HepG2 (cell line): ENCODE measurements around the gene PSMD2. TPM values are rescaled to one million over a fixed set of nuclear protein-coding genes. Genes with fewer than 3 reads are reported as not detected.

Source experiments
- AFF4 ChIP-seq: sonication (generic); formaldehyde crosslinking; IDR thresholded peaks from 2 replicates; pipeline ENCODE4 v1.4.0; 2020; ENCODE audit warnings: missing genetic modification reagents
- ESRRA ChIP-seq: sonication (generic); formaldehyde crosslinking; IDR thresholded peaks from 2 replicates; pipeline ENCODE4 v1.5.1; 2020; ENCODE audit warnings: mild to moderate bottlenecking, low read depth, missing genetic modification reagents
- FOXC1 ChIP-seq: sonication (generic); formaldehyde crosslinking; IDR thresholded peaks from 2 replicates; pipeline ENCODE4 v1.8.0; 2022; ENCODE audit warnings: mild to moderate bottlenecking, missing genetic modification reagents, borderline replicate concordance
- GABPB1 ChIP-seq: IDR thresholded peaks from 2 replicates; pipeline ENCODE4 v1.6.1; 2016; ENCODE audit warnings: mild to moderate bottlenecking, missing genetic modification reagents, moderate library complexity, missing compliant biosample characterization
- GATAD1 ChIP-seq: IDR thresholded peaks from 2 replicates; pipeline ENCODE4 v1.6.1; 2016; ENCODE audit warnings: missing genetic modification reagents, missing compliant biosample characterization
- JDP2 ChIP-seq: sonication (generic); formaldehyde crosslinking; IDR thresholded peaks from 2 replicates; pipeline ENCODE4 v1.8.1; 2022; ENCODE audit warnings: missing genetic modification reagents, borderline replicate concordance
- LBX2 ChIP-seq: sonication (generic); formaldehyde crosslinking; IDR thresholded peaks from 2 replicates; pipeline ENCODE4 v1.5.0; 2020; ENCODE audit warnings: missing genetic modification reagents, mild to moderate bottlenecking, borderline replicate concordance
- PBX2 ChIP-seq: IDR thresholded peaks from 2 replicates; pipeline ENCODE4 v1.6.1; 2016; ENCODE audit warnings: control low read depth
- PHF5A ChIP-seq: IDR thresholded peaks from one replicate; pipeline ENCODE4 v1.6.1; 2018; ENCODE audit warnings: low read depth, missing genetic modification reagents; ENCODE audit not compliant: unreplicated experiment
- SSRP1 ChIP-seq: IDR thresholded peaks from 2 replicates; pipeline ENCODE4 v1.6.1; 2016; ENCODE audit warnings: control low read depth
- TOPORS ChIP-seq: sonication (generic); formaldehyde crosslinking; IDR thresholded peaks from 2 replicates; pipeline ENCODE4 v1.8.0; 2023; ENCODE audit warnings: mild to moderate bottlenecking, missing genetic modification reagents
- UBTF ChIP-seq: sonication (generic); formaldehyde crosslinking; IDR thresholded peaks from 2 replicates; pipeline ENCODE4 v1.4.0; 2020; ENCODE audit warnings: mild to moderate bottlenecking, missing genetic modification reagents
- ZNF235 ChIP-seq: sonication (generic); formaldehyde crosslinking; IDR thresholded peaks from 2 replicates; pipeline ENCODE4 v1.8.1; 2023; ENCODE audit warnings: mild to moderate bottlenecking, missing genetic modification reagents, borderline replicate concordance
- ZNF331 ChIP-seq: sonication (generic); formaldehyde crosslinking; IDR thresholded peaks from 2 replicates; pipeline ENCODE4 v1.4.0; 2020; ENCODE audit warnings: missing genetic modification reagents
- ZNF333 ChIP-seq: sonication (generic); formaldehyde crosslinking; IDR thresholded peaks from 2 replicates; pipeline ENCODE4 v1.4.0; 2020; ENCODE audit warnings: mild to moderate bottlenecking, missing genetic modification reagents, borderline replicate concordance
- ZNF549 ChIP-seq: sonication (generic); formaldehyde crosslinking; IDR thresholded peaks from 2 replicates; pipeline ENCODE4 v1.5.0; 2020; ENCODE audit warnings: missing genetic modification reagents
- ZNF747 ChIP-seq: sonication (generic); formaldehyde crosslinking; IDR thresholded peaks from 2 replicates; pipeline ENCODE4 v1.8.1; 2023; ENCODE audit warnings: missing genetic modification reagents, mild to moderate bottlenecking, borderline replicate concordance
- ZNF776 ChIP-seq: sonication (generic); formaldehyde crosslinking; IDR thresholded peaks from 2 replicates; pipeline ENCODE4 v1.4.0; 2020; ENCODE audit warnings: mild to moderate bottlenecking, missing genetic modification reagents
- ZNF883 ChIP-seq: sonication (generic); formaldehyde crosslinking; IDR thresholded peaks from 2 replicates; pipeline ENCODE4 v1.5.1; 2020; ENCODE audit warnings: mild to moderate bottlenecking, missing genetic modification reagents; ENCODE audit errors: not compliant biosample characterization
- polyA plus RNA-seq, 8 experiments: library from polyadenylated mRNA; depleted of rRNA in 3 of 8; stranded (reverse) in 7 of 8; unstranded in 1 of 8; fragments of >200 nt; fragmentation: Illumina TruSeq in 4 of 8; extraction: Trizol in 4 of 8; gene quantifications; 2 replicates each; pipeline versions ENCODE4 v1.2.1 to v1.2.3, GENCODE V29; 2011 to 2016; ENCODE audit warnings: low read depth in 4 of 8, missing spikeins in 1 of 8, mixed read lengths in 1 of 8; ENCODE audit not compliant: insufficient read depth in 1 of 8
- total RNA-seq, 5 experiments: library from RNA; depleted of rRNA; stranded (reverse); fragments of >200 nt; fragmentation: Illumina TruSeq; extraction: Trizol; gene quantifications; 2 replicates each; pipeline ENCODE4 v1.2.3, GENCODE V29; 2016; ENCODE audit warnings: low read depth in 1 of 5

PSMD2 gene
- total and polyA plus RNA-seq, 2 of the 13 experiments (the other 11 are each of a cell fraction or from before 2014, with no cell fraction given), result 125 to 200 TPM

GRCh38 chr3:184335661-184336546, 36.9 kb downstream of the PSMD2 start (continued):
- TF ChIP-seq GABPB1 (CRISPR knock-in tag), result peak; percentile 82; the same call in 1 of the 2 replicates
- TF ChIP-seq ZNF331 (CRISPR knock-in tag), result 0 out of 2 replicates have a peak, but pooled peaks have one; percentile 26
- peak; percentile 22; the same call in 1 of the 2 replicates for TF ChIP-seq GATAD1
- TF ChIP-seq SSRP1 (CRISPR knock-in tag), result peak; percentile 81; the same call in 1 of the 2 replicates
- TF ChIP-seq ZNF333 (CRISPR knock-in tag), result 0 out of 2 replicates have a peak, but pooled peaks have one; percentile 42
- no peak for TF ChIP-seq PBX2 (CRISPR knock-in tag)
- peak; percentile 58 for TF ChIP-seq ZNF883 (CRISPR knock-in tag)
- peak; percentile 52; the same call in 1 of the 2 replicates for TF ChIP-seq LBX2 (CRISPR knock-in tag)
- no peak for TF ChIP-seq ZNF549 (CRISPR knock-in tag)
- peak; percentile 76 for TF ChIP-seq PHF5A (CRISPR knock-in tag)
- peak; percentile 44; the same call in 1 of the 2 replicates for TF ChIP-seq ZNF776
- TF ChIP-seq UBTF (CRISPR knock-in tag), result no peak; the same call in 1 of the 2 replicates
- no peak for TF ChIP-seq JDP2 (CRISPR knock-in tag)
- TF ChIP-seq AFF4 (CRISPR knock-in tag), result peak; percentile 47; the same call in 1 of the 2 replicates
- peak; percentile 74; the same call in 1 of the 2 replicates for TF ChIP-seq ZNF235
- peak; percentile 74; the same call in 1 of the 2 replicates for TF ChIP-seq TOPORS (CRISPR knock-in tag)
- 0 out of 2 replicates have a peak, but pooled peaks have one; percentile 24 for TF ChIP-seq ESRRA
- 0 out of 2 replicates have a peak, but pooled peaks have one; percentile 39 for TF ChIP-seq FOXC1
- TF ChIP-seq ZNF747 (CRISPR knock-in tag), result 0 out of 2 replicates have a peak, but pooled peaks have one; percentile 63
